Naive B cell (primary cell): ENCODE results near the gene TSHZ2. TPM values are rescaled to one million over a fixed set of nuclear protein-coding genes. Genes with fewer than 3 reads are reported as not detected.
"Not testable (repeated sequence)": the region's sequence is repeated elsewhere in the genome, so short reads cannot be mapped to it uniquely, and the experiment has no call there.

Experiments used
- ATAC-seq, 2 donors: fragments of 150-1000 bp; cut with Tn5 transposase; 2 replicates each; pipeline ENCODE4 v1.10.0; 2021; ENCODE audit warnings: low read depth in 2 of 2, mild to moderate bottlenecking in 2 of 2, moderate library complexity in 2 of 2
- DNase-seq: peaks from one replicate; pipeline ENCODE4 v3.0.0; 2022
- H3K27ac Mint-ChIP-seq, 6 donors: one replicate each; pipeline ENCODE4 v1.8.0; 2020 to 2022; ENCODE audit warnings: mild to moderate bottlenecking in 6 of 6, mixed read lengths in 6 of 6, moderate library complexity in 5 of 6, inconsistent platforms in 2 of 6
- H3K27me3 Mint-ChIP-seq, 3 donors: one replicate each; pipeline ENCODE4 v1.8.0; 2021 to 2022; ENCODE audit warnings: mixed read lengths in 3 of 3, mild to moderate bottlenecking in 1 of 3
- H3K36me3 Mint-ChIP-seq, 2 donors: one replicate each; pipeline ENCODE4 v1.8.0; 2020 to 2022; ENCODE audit warnings: mixed read lengths in 2 of 2, inconsistent platforms in 1 of 2, mild to moderate bottlenecking in 1 of 2
- H3K4me1 Mint-ChIP-seq, 3 donors: one replicate each; pipeline ENCODE4 v1.8.0; 2020 to 2022; ENCODE audit warnings: mixed read lengths in 3 of 3, inconsistent platforms in 1 of 3, mild to moderate bottlenecking in 1 of 3, moderate library complexity in 1 of 3
- H3K4me3 Mint-ChIP-seq, 8 donors: one replicate each; pipeline ENCODE4 v1.8.0; 2020 to 2022; ENCODE audit warnings: mild to moderate bottlenecking in 8 of 8, mixed read lengths in 8 of 8, moderate library complexity in 8 of 8, inconsistent platforms in 2 of 8
- H3K9me3 Mint-ChIP-seq, 7 donors: one replicate each; pipeline ENCODE4 v1.8.0; 2020 to 2022; ENCODE audit warnings: mixed read lengths in 7 of 7, mild to moderate bottlenecking in 5 of 7, inconsistent platforms in 2 of 7, moderate library complexity in 1 of 7
- polyA plus RNA-seq, 6 donors: library from polyadenylated mRNA; unstranded; fragments of 300-500 nt; fragmentation: Illumina TruSeq; gene quantifications; one replicate each; pipeline ENCODE4 v1.2.3, GENCODE V29; 2021; ENCODE audit warnings: low read depth in 6 of 6

The TSHZ2 gene
- polyA plus RNA-seq, 6 donors from 2014 or later: 0.04 to 0.32 (median 0.13) TPM; not detected in 2

DNA sequence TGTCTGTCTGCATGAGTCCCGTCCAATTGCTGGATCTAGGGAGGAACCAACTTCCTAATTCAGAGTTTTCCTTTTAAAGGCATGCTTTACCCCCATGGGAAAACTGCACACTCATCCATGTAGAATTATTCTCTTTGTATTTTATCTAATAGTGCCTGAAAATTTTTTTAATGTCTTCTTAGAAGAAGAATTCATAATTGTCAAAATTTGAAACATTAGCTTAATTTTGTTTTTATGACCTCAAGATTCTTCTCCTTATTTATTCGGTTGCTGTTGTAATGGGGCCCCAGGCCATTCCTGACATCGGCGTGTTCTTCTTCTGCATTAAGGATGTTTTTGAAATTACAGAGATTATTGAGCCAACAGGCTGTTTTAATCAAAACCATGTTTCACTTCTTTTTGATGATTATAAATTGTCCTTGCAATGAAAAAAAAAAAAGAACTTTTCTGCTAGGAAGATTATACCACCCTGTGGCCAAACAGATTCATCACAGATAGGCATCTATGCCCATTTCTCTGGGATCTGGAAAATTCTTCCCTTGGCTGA lies 521.2 kb downstream of the TSHZ2 start:
- ATAC-seq: no peak
- Mint-ChIP-seq H3K27me3 (peaks cover 37 to 42% (median 39%) of the 10 kb centered on the region in 3 donors), H3K9me3 (peaks cover 0 to 15% (median 4%) of the 10 kb centered on the region in 7 donors), H3K27ac (no peak overlapping the region), H3K36me3 (peaks cover 17 to 20% of the 10 kb centered on the region in 2 donors), H3K4me3 (no peak overlapping the region), H3K4me1 (no peaks in the 10 kb centered on the region)
- no peak for DNase-seq

GRCh38 chr20:53494753-53495152 lies 522.6 kb downstream of the TSHZ2 start:
- DNase-seq: no peak
- no peak overlapping the region for H3K27ac Mint-ChIP-seq
- no peaks in the 10 kb centered on the region for H3K4me1 Mint-ChIP-seq
- no peak for ATAC-seq
- H3K36me3 Mint-ChIP-seq: peaks cover 19 to 21% of the 10 kb centered on the region in 2 donors
- no peak overlapping the region for H3K4me3 Mint-ChIP-seq
- peaks cover 41 to 44% (median 41%) of the 10 kb centered on the region in 3 donors for H3K27me3 Mint-ChIP-seq
- peaks cover 0 to 15% (median 4%) of the 10 kb centered on the region in 7 donors for H3K9me3 Mint-ChIP-seq

GRCh38 chr20:53495398-53496092 lies 523.4 kb downstream of the TSHZ2 start:
- Mint-ChIP-seq H3K27ac (no peak overlapping the region), H3K27me3 (peaks cover 41 to 44% (median 41%) of the 10 kb centered on the region in 3 donors)
- DNase-seq: no peak

GRCh38 chr20:53497246-53497645 lies 525.1 kb downstream of the TSHZ2 start:
- Mint-ChIP-seq H3K4me3 (no peak overlapping the region), H3K27me3 (peaks cover 31 to 44% (median 36%) of the 10 kb centered on the region in 3 donors), H3K9me3 (peaks cover 0 to 15% (median 4%) of the 10 kb centered on the region in 7 donors), H3K36me3 (peaks cover 19 to 21% of the 10 kb centered on the region in 2 donors), H3K27ac (no peak overlapping the region), H3K4me1 (no peaks in the 10 kb centered on the region)
- DNase-seq (no peak), ATAC-seq (no peak)

More at GRCh38 chr20:53495398-53496092, 523.4 kb downstream of the TSHZ2 start:
- Mint-ChIP-seq H3K4me1 (no peaks in the 10 kb centered on the region), H3K4me3 (no peak overlapping the region), H3K9me3 (peaks cover 0 to 15% (median 4%) of the 10 kb centered on the region in 7 donors), H3K36me3 (peaks cover 19 to 21% of the 10 kb centered on the region in 2 donors)
- no peak for ATAC-seq

GRCh38 chr20:53498341-53498740 lies 526.2 kb downstream of the TSHZ2 start:
- H3K27me3 Mint-ChIP-seq: peaks cover 40 to 51% (median 40%) of the 10 kb centered on the region in 3 donors
- no peak overlapping the region for H3K4me3 Mint-ChIP-seq
- H3K27ac Mint-ChIP-seq: no peak overlapping the region
- no peak for ATAC-seq
- peaks cover 21 to 23% of the 10 kb centered on the region in 2 donors for H3K36me3 Mint-ChIP-seq
- H3K9me3 Mint-ChIP-seq: peaks cover 0 to 20% (median 7%) of the 10 kb centered on the region in 7 donors
- DNase-seq: no peak
- H3K4me1 Mint-ChIP-seq: no peaks in the 10 kb centered on the region

- no peak overlapping the region for H3K4me3 Mint-ChIP-seq
- peaks cover 21 to 23% of the 10 kb centered on the region in 2 donors for H3K36me3 Mint-ChIP-seq
- H3K27me3 Mint-ChIP-seq: peaks cover 27 to 41% (median 37%) of the 10 kb centered on the region in 3 donors
- no peak for DNase-seq
- ATAC-seq: no peak
- H3K9me3 Mint-ChIP-seq: peaks cover 0 to 20% (median 7%) of the 10 kb centered on the region in 7 donors
- no peak overlapping the region for H3K27ac Mint-ChIP-seq
- no peaks in the 10 kb centered on the region for H3K4me1 Mint-ChIP-seq
These were observed 528.5 kb downstream of the TSHZ2 start for GRCh38 chr20:53500651-53501050.

DNA sequence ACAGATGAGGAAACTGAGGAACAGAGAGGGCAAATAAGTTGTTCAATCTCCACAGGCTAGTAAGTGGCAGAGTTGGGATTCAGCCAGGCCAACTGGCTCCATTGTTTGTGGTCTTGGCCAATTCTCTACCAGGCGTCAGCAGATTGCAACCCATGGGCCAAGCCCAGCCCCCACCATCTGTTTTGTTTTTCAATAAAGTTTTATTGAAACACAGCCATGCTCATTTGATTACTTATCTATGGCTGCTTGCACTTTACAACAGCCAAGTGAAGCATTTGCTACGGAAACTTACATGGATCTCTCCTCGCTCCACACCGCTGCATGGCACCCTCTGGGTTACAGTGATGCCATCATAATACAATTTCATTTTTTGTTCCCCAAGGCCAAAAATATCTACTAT lies 530.7 kb downstream of the TSHZ2 start:
- no peak overlapping the region for H3K27ac Mint-ChIP-seq
- DNase-seq (no peak), ATAC-seq (no peak)
- no peaks in the 10 kb centered on the region for H3K4me1 Mint-ChIP-seq
- no peak overlapping the region for H3K4me3 Mint-ChIP-seq
- H3K36me3 Mint-ChIP-seq: peaks cover 7 to 12% of the 10 kb centered on the region in 2 donors
- peaks cover 11 to 23% (median 15%) of the 10 kb centered on the region in 3 donors for H3K27me3 Mint-ChIP-seq
- H3K9me3 Mint-ChIP-seq: peaks cover 0 to 11% (median 4%) of the 10 kb centered on the region in 7 donors

- Mint-ChIP-seq H3K27me3 (peaks cover 4 to 16% (median 8%) of the 10 kb centered on the region in 3 donors), H3K4me3 (no peak overlapping the region), H3K9me3 (peaks cover 0 to 7% (median 0%) of the 10 kb centered on the region in 7 donors), H3K36me3 (peaks cover 0 to 5% of the 10 kb centered on the region in 2 donors), H3K27ac (no peak overlapping the region), H3K4me1 (no peaks in the 10 kb centered on the region)
- DNase-seq (no peak), ATAC-seq (no peak)
These were observed 531.4 kb downstream of the TSHZ2 start for GRCh38 chr20:53503517-53503919.

DNA sequence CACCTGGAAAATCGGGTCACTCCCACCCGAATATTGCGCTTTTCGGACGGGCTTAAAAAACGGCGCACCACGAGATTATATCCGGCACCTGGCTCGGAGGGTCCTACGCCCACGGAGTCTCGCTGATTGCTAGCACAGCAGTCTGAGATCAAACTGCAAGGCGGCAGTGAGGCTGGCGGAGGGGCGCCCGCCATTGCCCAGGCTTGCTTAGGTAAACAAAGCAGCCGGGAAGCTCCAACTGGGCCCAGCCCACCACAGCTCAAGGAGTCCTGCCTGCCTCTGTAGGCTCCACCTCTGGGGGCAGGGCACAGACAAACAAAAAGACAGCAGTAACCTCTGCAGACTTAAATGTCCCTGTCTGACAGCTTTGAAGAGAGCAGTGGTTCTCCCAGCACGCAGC lies 531.9 kb downstream of the TSHZ2 start:
- ATAC-seq: not testable (repeated sequence)

DNA sequence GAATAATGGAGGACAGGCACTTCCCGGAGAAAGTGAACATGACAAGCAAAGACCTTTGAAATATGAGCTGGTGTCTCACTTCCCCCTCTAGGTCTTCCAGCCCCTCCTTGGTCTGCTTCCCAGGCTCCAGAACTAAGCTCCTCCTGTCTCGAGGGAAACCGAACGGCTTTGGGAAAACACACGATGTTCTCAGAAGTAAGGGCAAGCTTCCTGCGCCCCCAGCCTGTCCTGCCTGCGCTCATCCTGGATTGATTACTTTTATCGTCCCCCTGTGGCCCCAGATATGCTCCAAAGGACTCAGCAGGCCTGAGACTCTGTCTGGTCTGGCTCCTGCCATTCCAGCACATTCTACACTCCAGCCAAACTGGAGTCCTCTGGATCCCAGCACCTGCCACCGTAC lies 538.1 kb downstream of the TSHZ2 start:
- ATAC-seq (no peak), DNase-seq (no peak)
- H3K36me3 Mint-ChIP-seq: no peaks in the 10 kb centered on the region
- H3K4me3 Mint-ChIP-seq: no peak overlapping the region
- peaks cover 0 to 1% (median 0%) of the 10 kb centered on the region in 7 donors for H3K9me3 Mint-ChIP-seq
- H3K27ac Mint-ChIP-seq: no peak overlapping the region
- no peaks in the 10 kb centered on the region for H3K4me1 Mint-ChIP-seq
- peaks cover 0 to 6% (median 0%) of the 10 kb centered on the region in 3 donors for H3K27me3 Mint-ChIP-seq

More for the DNA sequence above, 531.9 kb downstream of the TSHZ2 start:
- H3K9me3 Mint-ChIP-seq, H3K4me3 Mint-ChIP-seq, H3K36me3 Mint-ChIP-seq, H3K4me1 Mint-ChIP-seq, DNase-seq, H3K27ac Mint-ChIP-seq: not testable (repeated sequence)
- peaks cover 3 to 13% (median 8%) of the 10 kb centered on the region in 3 donors for H3K27me3 Mint-ChIP-seq

- H3K36me3 Mint-ChIP-seq: no peaks in the 10 kb centered on the region
- no peak for ATAC-seq
- no peak for DNase-seq
- no peak overlapping the region for H3K4me3 Mint-ChIP-seq
- peaks cover 0 to 6% (median 0%) of the 10 kb centered on the region in 3 donors for H3K27me3 Mint-ChIP-seq
- peaks cover 0 to 1% (median 0%) of the 10 kb centered on the region in 7 donors for H3K9me3 Mint-ChIP-seq
- H3K27ac Mint-ChIP-seq: peak overlapping the region in 1 of 6 donors; percentile 5
- H3K4me1 Mint-ChIP-seq: no peaks in the 10 kb centered on the region
These were observed 538.5 kb downstream of the TSHZ2 start for GRCh38 chr20:53510704-53511103.

DNA sequence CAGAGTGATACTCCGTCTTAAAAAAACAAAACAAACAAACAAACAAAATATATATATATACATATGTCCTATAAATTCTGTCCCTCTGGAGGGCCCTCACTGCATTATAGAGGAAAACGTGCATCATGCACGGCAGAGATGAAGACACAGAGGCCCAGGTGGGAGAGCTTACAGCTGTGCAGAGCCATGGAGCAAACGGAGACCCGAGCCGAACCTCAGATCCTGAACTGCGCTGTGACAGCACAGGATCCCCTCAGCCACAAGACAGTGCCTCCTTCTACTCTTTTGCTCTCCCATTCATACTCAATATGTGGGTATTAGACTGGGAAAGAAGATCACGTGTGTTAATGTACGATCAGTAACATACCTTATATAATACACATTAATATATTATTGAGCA lies 539.9 kb downstream of the TSHZ2 start:
- Mint-ChIP-seq H3K27ac (no peak overlapping the region), H3K4me1 (no peaks in the 10 kb centered on the region), H3K27me3 (peaks cover 0 to 6% (median 0%) of the 10 kb centered on the region in 3 donors), H3K36me3 (no peaks in the 10 kb centered on the region), H3K9me3 (peaks cover 0 to 1% (median 0%) of the 10 kb centered on the region in 7 donors), H3K4me3 (no peak overlapping the region)
- ATAC-seq (no peak), DNase-seq (no peak)

- Mint-ChIP-seq H3K27me3 (peaks cover 0 to 12% (median 0%) of the 10 kb centered on the region in 3 donors), H3K36me3 (no peaks in the 10 kb centered on the region), H3K9me3 (peaks cover 0 to 1% (median 0%) of the 10 kb centered on the region in 7 donors), H3K4me3 (no peak overlapping the region), H3K4me1 (no peaks in the 10 kb centered on the region), H3K27ac (peak overlapping the region in 1 of 6 donors; percentile 35)
- ATAC-seq (no peak), DNase-seq (no peak)
These were observed 541.0 kb downstream of the TSHZ2 start for GRCh38 chr20:53513168-53513488.
